ENCODE measurements around the gene MRC1.

Gene MRC1

DNA sequence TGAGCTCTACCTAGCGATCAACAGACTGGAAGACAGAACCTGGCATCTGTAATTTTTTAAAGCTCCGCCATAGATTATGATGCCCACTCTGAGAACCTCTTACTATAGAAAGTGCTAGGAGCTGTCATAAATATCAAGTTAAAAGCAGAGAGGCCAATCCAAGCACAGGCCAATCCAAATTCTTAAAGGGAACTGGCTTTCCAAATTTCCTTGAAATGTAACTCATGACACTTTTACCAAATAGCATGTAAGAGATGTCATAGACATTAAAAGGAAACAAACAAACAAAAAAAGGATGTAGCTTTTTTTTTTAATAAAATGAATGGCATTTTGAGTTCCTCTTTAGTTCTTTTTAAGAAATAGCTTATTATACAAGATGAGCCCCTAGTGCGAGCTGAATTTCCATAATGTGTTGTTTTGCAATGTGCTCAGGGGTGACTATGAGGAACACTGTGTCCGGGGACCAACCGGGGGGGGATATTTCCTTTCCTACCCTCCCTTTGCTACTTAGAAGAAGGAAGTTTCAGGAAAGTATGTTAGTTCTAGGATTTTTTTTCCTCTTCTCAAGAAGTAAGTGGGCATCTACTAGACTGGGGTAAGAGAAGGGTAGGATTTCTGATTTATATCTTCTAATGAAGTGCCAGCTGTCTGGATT lies 23.7 kb upstream of the MRC1 start:
- ChIA-PET CTCF (interaction anchor here (0.6 to 2.2 kb wide), 5 partner anchors 11 to 988 kb away, joined by 3 to 6 read pairs (median 3); no protein-coding TSS in a partner anchor), POLR2A (interaction anchor here (0.7 kb wide), 2 partner anchors 360 to 425 kb away, joined by 3 read pairs; no protein-coding TSS in a partner anchor)
- WGBS (ENCODE audit: insufficient coverage): 50% methylated on average over 2 of the region's 5 CpGs
- peak overlapping the region in 1 of 2 experiments; percentile 30 for H3K27ac ChIP-seq (ENCODE audit: insufficient read depth in 1 of 2, low read depth in 1 of 2, low read length in 2 of 2, poor library complexity in 1 of 2, severe bottlenecking in 2 of 2)
- no peak overlapping the region for H3K4me3 ChIP-seq (ENCODE audit: control insufficient read depth in 1 of 7, extremely low read depth in 1 of 7, insufficient read depth in 4 of 7, low read depth in 2 of 7, low read length in 6 of 7)
- no peaks in the 10 kb centered on the region for H3K36me3 ChIP-seq (ENCODE audit: control insufficient read depth in 4 of 4, insufficient read depth in 4 of 4, low read length in 3 of 4)
- peaks cover 12 to 44% (median 26%) of the 10 kb centered on the region in 4 experiments for H3K4me1 ChIP-seq (ENCODE audit: control extremely low read depth in 1 of 4, control insufficient read depth in 4 of 4, insufficient read depth in 4 of 4, low read length in 3 of 4)
- no peaks in the 10 kb centered on the region for H3K27me3 ChIP-seq (replicated peaks in 2 of 5; ENCODE audit: control insufficient read depth in 4 of 5, insufficient read depth in 5 of 5, low read length in 4 of 5)
- no peaks in the 10 kb centered on the region for H3K9me3 ChIP-seq (ENCODE audit: control extremely low read depth in 1 of 5, control insufficient read depth in 4 of 5, insufficient read depth in 2 of 5, low read depth in 1 of 5, low read length in 4 of 5)
- peak in 2 of 3 donors; percentile 52 to 55 for DNase-seq

DNA sequence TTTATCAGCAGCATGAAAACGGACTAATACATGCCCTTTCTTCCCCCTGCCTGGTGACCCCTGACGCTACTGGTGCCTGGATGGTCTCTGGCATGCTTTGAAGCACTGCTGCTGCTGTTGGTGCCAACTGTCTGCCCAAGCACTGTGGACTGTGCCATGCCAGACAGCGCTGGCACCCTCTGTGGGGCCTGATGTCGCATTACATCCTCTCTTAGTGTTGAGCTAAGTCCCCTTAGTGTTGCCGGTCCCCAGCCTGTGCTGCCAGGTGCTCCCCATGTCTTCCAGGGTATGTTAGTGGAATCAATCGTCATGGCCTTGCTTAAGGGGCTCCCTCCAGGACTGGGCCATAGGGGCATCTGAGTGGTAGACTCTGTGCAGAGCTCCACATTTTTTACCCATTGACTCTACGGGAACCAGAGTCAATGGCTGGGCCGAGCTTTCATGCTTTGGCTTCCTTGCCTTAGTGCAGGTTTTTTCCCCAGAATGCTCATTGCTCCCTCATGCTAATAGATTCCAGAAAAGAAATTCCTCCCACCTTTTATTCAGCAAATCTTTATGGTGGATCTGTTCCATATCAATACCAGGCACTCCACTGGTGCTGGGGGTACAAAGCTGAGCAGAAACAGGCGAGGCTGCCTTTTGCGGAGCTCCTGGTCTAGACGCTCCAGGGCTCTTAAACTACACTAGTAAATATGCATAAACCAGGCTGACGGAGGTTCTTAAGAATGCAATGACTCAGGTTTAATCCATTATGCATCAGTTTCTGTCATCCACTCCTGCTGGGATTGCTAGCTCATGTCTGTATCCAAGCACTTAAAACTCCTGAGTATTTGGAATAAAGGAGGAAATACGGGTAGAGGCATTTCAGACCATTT lies 21.8 kb upstream of the MRC1 start:
- Histone ChIP-seq H3K4me3 (ENCODE audit: control insufficient read depth in 1 of 7, extremely low read depth in 1 of 7, insufficient read depth in 4 of 7, low read depth in 2 of 7, low read length in 6 of 7) (no peak overlapping the region), H3K36me3 (ENCODE audit: control insufficient read depth in 4 of 4, insufficient read depth in 4 of 4, low read length in 3 of 4) (no peaks in the 10 kb centered on the region), H3K9me3 (ENCODE audit: control extremely low read depth in 1 of 5, control insufficient read depth in 4 of 5, insufficient read depth in 2 of 5, low read depth in 1 of 5, low read length in 4 of 5) (no peaks in the 10 kb centered on the region), H3K27ac (ENCODE audit: insufficient read depth in 1 of 2, low read depth in 1 of 2, low read length in 2 of 2, poor library complexity in 1 of 2, severe bottlenecking in 2 of 2) (no peak overlapping the region), H3K27me3 (replicated peaks in 2 of 5; ENCODE audit: control insufficient read depth in 4 of 5, insufficient read depth in 5 of 5, low read length in 4 of 5) (no peaks in the 10 kb centered on the region), H3K4me1 (ENCODE audit: control extremely low read depth in 1 of 4, control insufficient read depth in 4 of 4, insufficient read depth in 4 of 4, low read length in 3 of 4) (peaks cover 12 to 53% (median 27%) of the 10 kb centered on the region in 4 experiments)
- ChIA-PET POLR2A (no interaction called here), CTCF (interaction anchor here (0.7 to 1.0 kb wide), 2 partner anchors 50 to 99 kb away, joined by 3 read pairs; no protein-coding TSS in a partner anchor)
- DNase-seq: no peak
- 98% methylated on average over 10 of the region's 13 CpGs for WGBS (ENCODE audit: insufficient coverage)

DNA sequence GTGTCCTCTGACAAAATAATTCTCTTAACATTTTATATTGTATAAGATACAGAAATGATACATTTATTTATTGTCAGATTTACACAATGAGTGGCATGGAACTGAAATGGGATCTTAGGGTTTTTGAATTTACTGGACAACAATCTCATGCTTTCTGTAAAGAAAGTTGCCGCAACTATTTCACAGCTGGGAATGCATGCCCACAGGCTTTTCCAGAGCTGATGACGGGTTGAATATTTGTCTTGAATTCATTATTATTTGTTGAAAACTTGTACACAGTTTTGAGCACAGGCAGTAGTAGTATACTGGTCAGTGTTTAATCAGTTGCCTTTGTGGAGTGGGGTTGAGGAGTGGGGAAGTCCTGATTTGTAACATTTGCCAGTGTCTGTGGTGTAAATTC lies 20.5 kb upstream of the MRC1 start:
- Histone ChIP-seq H3K27ac (ENCODE audit: insufficient read depth in 1 of 2, low read depth in 1 of 2, low read length in 2 of 2, poor library complexity in 1 of 2, severe bottlenecking in 2 of 2) (no peak overlapping the region), H3K36me3 (ENCODE audit: control insufficient read depth in 4 of 4, insufficient read depth in 4 of 4, low read length in 3 of 4) (no peaks in the 10 kb centered on the region), H3K4me3 (ENCODE audit: control insufficient read depth in 1 of 7, extremely low read depth in 1 of 7, insufficient read depth in 4 of 7, low read depth in 2 of 7, low read length in 6 of 7) (no peak overlapping the region), H3K4me1 (ENCODE audit: control extremely low read depth in 1 of 4, control insufficient read depth in 4 of 4, insufficient read depth in 4 of 4, low read length in 3 of 4) (peaks cover 8 to 54% (median 21%) of the 10 kb centered on the region in 4 experiments), H3K27me3 (replicated peaks in 2 of 5; ENCODE audit: control insufficient read depth in 4 of 5, insufficient read depth in 5 of 5, low read length in 4 of 5) (no peaks in the 10 kb centered on the region), H3K9me3 (ENCODE audit: control extremely low read depth in 1 of 5, control insufficient read depth in 4 of 5, insufficient read depth in 2 of 5, low read depth in 1 of 5, low read length in 4 of 5) (no peaks in the 10 kb centered on the region)
- no peak for DNase-seq
- ChIA-PET CTCF (interaction anchor here (1.0 kb wide), 1 partner anchor 100 kb away, joined by 3 read pairs; no protein-coding TSS in a partner anchor), POLR2A (interaction anchor here (0.6 kb wide), 1 partner anchor 14 kb away, joined by 4 read pairs; no protein-coding TSS in a partner anchor)
- 89% methylated on average over 2 of the region's 2 CpGs for WGBS (ENCODE audit: insufficient coverage)

GRCh38 chr10:17789396-17789795 lies 19.8 kb upstream of the MRC1 start:
- no peaks in the 10 kb centered on the region for H3K36me3 ChIP-seq (ENCODE audit: control insufficient read depth in 4 of 4, insufficient read depth in 4 of 4, low read length in 3 of 4)
- H3K9me3 ChIP-seq (ENCODE audit: control extremely low read depth in 1 of 5, control insufficient read depth in 4 of 5, insufficient read depth in 2 of 5, low read depth in 1 of 5, low read length in 4 of 5): no peaks in the 10 kb centered on the region
- CTCF ChIA-PET: no interaction called here
- H3K27me3 ChIP-seq (replicated peaks in 2 of 5; ENCODE audit: control insufficient read depth in 4 of 5, insufficient read depth in 5 of 5, low read length in 4 of 5): no peaks in the 10 kb centered on the region
- no peak for DNase-seq
- peaks cover 6 to 47% (median 16%) of the 10 kb centered on the region in 4 experiments for H3K4me1 ChIP-seq (ENCODE audit: control extremely low read depth in 1 of 4, control insufficient read depth in 4 of 4, insufficient read depth in 4 of 4, low read length in 3 of 4)
- WGBS (ENCODE audit: insufficient coverage): 94% methylated on average over 5 of the region's 7 CpGs
- H3K4me3 ChIP-seq (ENCODE audit: control insufficient read depth in 1 of 7, extremely low read depth in 1 of 7, insufficient read depth in 4 of 7, low read depth in 2 of 7, low read length in 6 of 7): no peak overlapping the region
- H3K27ac ChIP-seq (ENCODE audit: insufficient read depth in 1 of 2, low read depth in 1 of 2, low read length in 2 of 2, poor library complexity in 1 of 2, severe bottlenecking in 2 of 2): no peak overlapping the region
- POLR2A ChIA-PET: no interaction called here

GRCh38 chr10:17790651-17791050 lies 18.5 kb upstream of the MRC1 start:
- peaks cover 0 to 36% (median 7%) of the 10 kb centered on the region in 4 experiments for H3K4me1 ChIP-seq (ENCODE audit: control extremely low read depth in 1 of 4, control insufficient read depth in 4 of 4, insufficient read depth in 4 of 4, low read length in 3 of 4)
- H3K36me3 ChIP-seq (ENCODE audit: control insufficient read depth in 4 of 4, insufficient read depth in 4 of 4, low read length in 3 of 4): no peaks in the 10 kb centered on the region
- ChIA-PET CTCF (no interaction called here), POLR2A (interaction anchor here (0.8 kb wide), 1 partner anchor 11 kb away, joined by 3 read pairs; no protein-coding TSS in a partner anchor)
- no peak overlapping the region for H3K4me3 ChIP-seq (ENCODE audit: control insufficient read depth in 1 of 7, extremely low read depth in 1 of 7, insufficient read depth in 4 of 7, low read depth in 2 of 7, low read length in 6 of 7)
- 100% methylated on average over 2 of the region's 2 CpGs for WGBS (ENCODE audit: insufficient coverage)
- no peaks in the 10 kb centered on the region for H3K27me3 ChIP-seq (replicated peaks in 2 of 5; ENCODE audit: control insufficient read depth in 4 of 5, insufficient read depth in 5 of 5, low read length in 4 of 5)
- DNase-seq: no peak
- H3K9me3 ChIP-seq (ENCODE audit: control extremely low read depth in 1 of 5, control insufficient read depth in 4 of 5, insufficient read depth in 2 of 5, low read depth in 1 of 5, low read length in 4 of 5): no peaks in the 10 kb centered on the region
- H3K27ac ChIP-seq (ENCODE audit: insufficient read depth in 1 of 2, low read depth in 1 of 2, low read length in 2 of 2, poor library complexity in 1 of 2, severe bottlenecking in 2 of 2): no peak overlapping the region

DNA sequence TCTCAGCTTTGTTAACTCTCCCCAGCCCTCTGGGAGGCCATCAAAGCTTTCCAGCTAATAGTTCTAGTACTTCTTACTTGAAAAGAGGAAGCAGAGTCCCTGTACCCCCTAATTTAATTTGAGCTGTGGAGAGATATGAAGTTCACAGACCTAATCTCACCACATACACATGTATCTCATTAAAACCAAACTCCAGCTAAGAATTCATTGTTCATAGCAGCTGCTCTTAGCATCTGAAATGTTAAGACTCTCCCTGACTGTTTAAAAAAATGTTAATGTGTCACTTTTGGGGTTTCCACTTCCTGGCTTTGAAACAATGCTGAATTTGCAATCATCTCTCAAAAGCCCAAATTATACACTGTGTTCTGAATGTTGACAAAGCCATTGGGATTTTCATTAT lies 16.2 kb upstream of the MRC1 start:
- H3K27me3 ChIP-seq (replicated peaks in 2 of 5; ENCODE audit: control insufficient read depth in 4 of 5, insufficient read depth in 5 of 5, low read length in 4 of 5): no peaks in the 10 kb centered on the region
- peak in 2 of 3 donors; percentile 67 to 78 for DNase-seq
- POLR2A ChIA-PET: no interaction called here

More for the DNA sequence above, 16.2 kb upstream of the MRC1 start:
- no peak overlapping the region for H3K4me3 ChIP-seq (ENCODE audit: control insufficient read depth in 1 of 7, extremely low read depth in 1 of 7, insufficient read depth in 4 of 7, low read depth in 2 of 7, low read length in 6 of 7)
- H3K4me1 ChIP-seq (ENCODE audit: control extremely low read depth in 1 of 4, control insufficient read depth in 4 of 4, insufficient read depth in 4 of 4, low read length in 3 of 4): peaks cover 0 to 22% (median 3%) of the 10 kb centered on the region in 4 experiments
- no peaks in the 10 kb centered on the region for H3K9me3 ChIP-seq (ENCODE audit: control extremely low read depth in 1 of 5, control insufficient read depth in 4 of 5, insufficient read depth in 2 of 5, low read depth in 1 of 5, low read length in 4 of 5)
- no peaks in the 10 kb centered on the region for H3K36me3 ChIP-seq (ENCODE audit: control insufficient read depth in 4 of 4, insufficient read depth in 4 of 4, low read length in 3 of 4)
- CTCF ChIA-PET: interaction anchor here (0.9 to 1.6 kb wide), 5 partner anchors 8 to 87 kb away, joined by 3 to 5 read pairs (median 3); no protein-coding TSS in a partner anchor
- no peak overlapping the region for H3K27ac ChIP-seq (ENCODE audit: insufficient read depth in 1 of 2, low read depth in 1 of 2, low read length in 2 of 2, poor library complexity in 1 of 2, severe bottlenecking in 2 of 2)
